HEK293 (cell line): ENCODE data around the gene BOC.

Source experiments
- HOXA7 ChIP-seq: sonication (generic); formaldehyde crosslinking; IDR thresholded peaks from 2 replicates; pipeline ENCODE4 v1.8.1; 2022; ENCODE audit warnings: missing genetic modification reagents, borderline replicate concordance
- KLF16 ChIP-seq: fragments of 450-650 bp; formaldehyde crosslinking; IDR thresholded peaks from 2 replicates; pipeline ENCODE4 v1.5.1; 2017; ENCODE audit warnings: missing biosample characterization, missing genetic modification characterization
- YY1 ChIP-seq: fragments of 450-650 bp; formaldehyde crosslinking; IDR thresholded peaks from 2 replicates; pipeline ENCODE4 v1.5.1; 2018; ENCODE audit warnings: missing biosample characterization, missing genetic modification characterization
- ZNF16 ChIP-seq: fragments of 450-650 bp; formaldehyde crosslinking; IDR thresholded peaks from 2 replicates; pipeline ENCODE4 v1.5.1; 2016; ENCODE audit warnings: low read depth, missing biosample characterization, missing genetic modification characterization
- ZNF211 ChIP-seq: fragments of 450-650 bp; formaldehyde crosslinking; IDR thresholded peaks from 2 replicates; pipeline ENCODE4 v1.5.1; 2016; ENCODE audit warnings: low read depth, missing biosample characterization, missing genetic modification characterization
- ZNF660 ChIP-seq: fragments of 450-650 bp; IDR thresholded peaks from 2 replicates; pipeline ENCODE4 v1.5.1; 2018; ENCODE audit warnings: missing biosample characterization, mild to moderate bottlenecking, missing genetic modification characterization
- ZNF791 ChIP-seq: fragments of 450-650 bp; formaldehyde crosslinking; IDR thresholded peaks from 2 replicates; pipeline ENCODE4 v1.5.1; 2016; ENCODE audit warnings: missing biosample characterization, missing genetic modification characterization
- TF ChIP-seq, protein P1 (sequence below): fragments of 450-650 bp; formaldehyde crosslinking; IDR thresholded peaks from 2 replicates; pipeline ENCODE4 v1.5.1; 2016; ENCODE audit warnings: missing biosample characterization, missing genetic modification characterization
- TF ChIP-seq, protein P2 (sequence below): fragments of 450-650 bp; formaldehyde crosslinking; IDR thresholded peaks from 2 replicates; pipeline ENCODE4 v1.5.1; 2016; ENCODE audit warnings: missing biosample characterization, missing genetic modification characterization
- TF ChIP-seq, protein P3 (sequence below): fragments of 450-650 bp; formaldehyde crosslinking; IDR thresholded peaks from 2 replicates; pipeline ENCODE4 v1.5.1; 2016; ENCODE audit warnings: missing biosample characterization, missing genetic modification characterization

- TF ChIP-seq, protein P1, sequence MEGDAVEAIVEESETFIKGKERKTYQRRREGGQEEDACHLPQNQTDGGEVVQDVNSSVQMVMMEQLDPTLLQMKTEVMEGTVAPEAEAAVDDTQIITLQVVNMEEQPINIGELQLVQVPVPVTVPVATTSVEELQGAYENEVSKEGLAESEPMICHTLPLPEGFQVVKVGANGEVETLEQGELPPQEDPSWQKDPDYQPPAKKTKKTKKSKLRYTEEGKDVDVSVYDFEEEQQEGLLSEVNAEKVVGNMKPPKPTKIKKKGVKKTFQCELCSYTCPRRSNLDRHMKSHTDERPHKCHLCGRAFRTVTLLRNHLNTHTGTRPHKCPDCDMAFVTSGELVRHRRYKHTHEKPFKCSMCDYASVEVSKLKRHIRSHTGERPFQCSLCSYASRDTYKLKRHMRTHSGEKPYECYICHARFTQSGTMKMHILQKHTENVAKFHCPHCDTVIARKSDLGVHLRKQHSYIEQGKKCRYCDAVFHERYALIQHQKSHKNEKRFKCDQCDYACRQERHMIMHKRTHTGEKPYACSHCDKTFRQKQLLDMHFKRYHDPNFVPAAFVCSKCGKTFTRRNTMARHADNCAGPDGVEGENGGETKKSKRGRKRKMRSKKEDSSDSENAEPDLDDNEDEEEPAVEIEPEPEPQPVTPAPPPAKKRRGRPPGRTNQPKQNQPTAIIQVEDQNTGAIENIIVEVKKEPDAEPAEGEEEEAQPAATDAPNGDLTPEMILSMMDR (tag by site-specific recombination), result no peak
- TF ChIP-seq, protein P2, sequence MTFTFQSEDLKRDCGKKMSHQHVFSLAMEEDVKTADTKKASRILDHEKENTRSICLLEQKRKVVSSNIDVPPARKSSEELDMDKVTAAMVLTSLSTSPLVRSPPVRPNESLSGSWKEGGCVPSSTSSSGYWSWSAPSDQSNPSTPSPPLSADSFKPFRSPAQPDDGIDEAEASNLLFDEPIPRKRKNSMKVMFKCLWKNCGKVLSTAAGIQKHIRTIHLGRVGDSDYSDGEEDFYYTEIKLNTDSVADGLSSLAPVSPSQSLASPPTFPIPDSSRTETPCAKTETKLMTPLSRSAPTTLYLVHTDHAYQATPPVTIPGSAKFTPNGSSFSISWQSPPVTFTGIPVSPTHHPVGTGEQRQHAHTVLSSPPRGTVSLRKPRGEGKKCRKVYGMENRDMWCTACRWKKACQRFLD, result no peak
- TF ChIP-seq YY1, result no peak
- no peak for TF ChIP-seq ZNF791 (tag by site-specific recombination)
- TF ChIP-seq ZNF660 (tag by site-specific recombination), result no peak
- no peak for TF ChIP-seq KLF16 (tag by site-specific recombination)
- TF ChIP-seq ZNF211 (tag by site-specific recombination), result no peak
- TF ChIP-seq, protein P3, sequence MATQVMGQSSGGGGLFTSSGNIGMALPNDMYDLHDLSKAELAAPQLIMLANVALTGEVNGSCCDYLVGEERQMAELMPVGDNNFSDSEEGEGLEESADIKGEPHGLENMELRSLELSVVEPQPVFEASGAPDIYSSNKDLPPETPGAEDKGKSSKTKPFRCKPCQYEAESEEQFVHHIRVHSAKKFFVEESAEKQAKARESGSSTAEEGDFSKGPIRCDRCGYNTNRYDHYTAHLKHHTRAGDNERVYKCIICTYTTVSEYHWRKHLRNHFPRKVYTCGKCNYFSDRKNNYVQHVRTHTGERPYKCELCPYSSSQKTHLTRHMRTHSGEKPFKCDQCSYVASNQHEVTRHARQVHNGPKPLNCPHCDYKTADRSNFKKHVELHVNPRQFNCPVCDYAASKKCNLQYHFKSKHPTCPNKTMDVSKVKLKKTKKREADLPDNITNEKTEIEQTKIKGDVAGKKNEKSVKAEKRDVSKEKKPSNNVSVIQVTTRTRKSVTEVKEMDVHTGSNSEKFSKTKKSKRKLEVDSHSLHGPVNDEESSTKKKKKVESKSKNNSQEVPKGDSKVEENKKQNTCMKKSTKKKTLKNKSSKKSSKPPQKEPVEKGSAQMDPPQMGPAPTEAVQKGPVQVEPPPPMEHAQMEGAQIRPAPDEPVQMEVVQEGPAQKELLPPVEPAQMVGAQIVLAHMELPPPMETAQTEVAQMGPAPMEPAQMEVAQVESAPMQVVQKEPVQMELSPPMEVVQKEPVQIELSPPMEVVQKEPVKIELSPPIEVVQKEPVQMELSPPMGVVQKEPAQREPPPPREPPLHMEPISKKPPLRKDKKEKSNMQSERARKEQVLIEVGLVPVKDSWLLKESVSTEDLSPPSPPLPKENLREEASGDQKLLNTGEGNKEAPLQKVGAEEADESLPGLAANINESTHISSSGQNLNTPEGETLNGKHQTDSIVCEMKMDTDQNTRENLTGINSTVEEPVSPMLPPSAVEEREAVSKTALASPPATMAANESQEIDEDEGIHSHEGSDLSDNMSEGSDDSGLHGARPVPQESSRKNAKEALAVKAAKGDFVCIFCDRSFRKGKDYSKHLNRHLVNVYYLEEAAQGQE (tag by site-specific recombination), result no peak
- TF ChIP-seq HOXA7 (CRISPR knock-in tag), result no peak
- TF ChIP-seq ZNF16 (tag by site-specific recombination), result no peak
Measured at GRCh38 chr3:113277941-113278598, 66.7 kb downstream of the BOC start.
